ENCODE data around the gene GMDS. TPM values are rescaled to one million over a fixed set of nuclear protein-coding genes. Genes with fewer than 3 reads are reported as not detected.
A peak's percentile ranks its signal among the peaks of the same experiment; 100 is the strongest.

The GMDS gene
- total RNA-seq, 2 experiments from 2014 or later, result 36.6 to 42.8 TPM

DNA sequence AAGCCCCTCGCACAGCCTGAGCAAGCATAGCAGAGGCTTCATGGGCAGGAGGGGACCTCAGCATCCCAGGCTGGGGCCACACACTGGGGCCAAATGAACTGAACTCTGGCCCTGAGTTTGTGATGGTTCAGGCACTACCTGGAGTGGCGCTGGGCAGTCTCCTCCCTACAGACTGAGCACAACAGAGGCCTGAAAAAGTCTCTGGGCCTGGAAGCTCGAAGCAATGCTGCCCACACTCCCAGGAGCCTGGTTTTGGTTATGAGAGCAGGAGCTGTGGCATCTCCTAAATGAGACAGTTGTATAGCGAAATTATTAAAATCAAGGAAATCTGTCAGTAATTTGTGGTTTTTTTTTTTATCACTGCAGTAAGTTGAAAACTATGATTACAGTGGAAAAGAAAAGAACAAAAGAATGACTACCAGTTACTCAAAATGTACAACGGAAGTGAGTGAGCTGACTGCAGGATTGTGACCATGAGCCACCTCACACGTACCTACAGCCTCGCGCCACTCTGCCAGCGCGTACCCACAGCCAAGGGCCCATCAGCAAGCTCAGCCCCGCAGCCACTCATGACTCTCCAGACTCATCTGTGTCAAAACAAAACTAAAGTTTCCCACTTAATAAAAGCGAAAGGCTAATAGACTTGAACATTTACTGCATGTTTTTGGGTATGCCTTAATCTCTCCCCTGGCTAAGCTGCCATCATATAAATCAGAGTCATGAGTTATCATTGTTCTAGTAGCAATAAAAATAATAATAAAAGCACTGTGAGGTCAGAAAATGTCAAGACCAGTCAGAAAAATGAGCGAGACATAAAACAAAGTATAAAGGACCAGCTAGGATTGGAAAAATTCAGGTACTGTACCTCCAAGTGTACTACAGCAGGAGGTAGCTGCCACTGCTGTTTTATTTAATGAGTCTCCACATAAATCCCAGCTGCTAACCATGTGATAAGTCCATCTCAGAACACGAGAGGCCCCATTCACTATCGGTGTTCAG is 458.7 kb downstream of the GMDS start:
- H3K27me3 Mint-ChIP-seq, result no peaks in the 10 kb centered on the region
- no peak overlapping the region for H3K4me3 Mint-ChIP-seq
- H3K4me1 Mint-ChIP-seq (ENCODE audit: low read depth), result peaks cover 4% of the 10 kb centered on the region
- H3K36me3 Mint-ChIP-seq (ENCODE audit: low read depth), result no peaks in the 10 kb centered on the region
- H3K9me3 Mint-ChIP-seq, result no peaks in the 10 kb centered on the region
- ChIA-PET CTCF (interaction anchor here (1.3 kb wide), 1 partner anchor 15 kb away, joined by 7 read pairs; no protein-coding TSS in a partner anchor), POLR2A (no interaction called here)
- ATAC-seq, result peak; percentile 84
- no peak overlapping the region for H3K27ac Mint-ChIP-seq
- TF ChIP-seq, protein P1, sequence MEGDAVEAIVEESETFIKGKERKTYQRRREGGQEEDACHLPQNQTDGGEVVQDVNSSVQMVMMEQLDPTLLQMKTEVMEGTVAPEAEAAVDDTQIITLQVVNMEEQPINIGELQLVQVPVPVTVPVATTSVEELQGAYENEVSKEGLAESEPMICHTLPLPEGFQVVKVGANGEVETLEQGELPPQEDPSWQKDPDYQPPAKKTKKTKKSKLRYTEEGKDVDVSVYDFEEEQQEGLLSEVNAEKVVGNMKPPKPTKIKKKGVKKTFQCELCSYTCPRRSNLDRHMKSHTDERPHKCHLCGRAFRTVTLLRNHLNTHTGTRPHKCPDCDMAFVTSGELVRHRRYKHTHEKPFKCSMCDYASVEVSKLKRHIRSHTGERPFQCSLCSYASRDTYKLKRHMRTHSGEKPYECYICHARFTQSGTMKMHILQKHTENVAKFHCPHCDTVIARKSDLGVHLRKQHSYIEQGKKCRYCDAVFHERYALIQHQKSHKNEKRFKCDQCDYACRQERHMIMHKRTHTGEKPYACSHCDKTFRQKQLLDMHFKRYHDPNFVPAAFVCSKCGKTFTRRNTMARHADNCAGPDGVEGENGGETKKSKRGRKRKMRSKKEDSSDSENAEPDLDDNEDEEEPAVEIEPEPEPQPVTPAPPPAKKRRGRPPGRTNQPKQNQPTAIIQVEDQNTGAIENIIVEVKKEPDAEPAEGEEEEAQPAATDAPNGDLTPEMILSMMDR (IDR thresholded peaks at IDR 0.05), result no peak
- peak; percentile 51 for DNase-seq
- intact Hi-C loops (cut with micrococcal nuclease), result no loop called here

DNA sequence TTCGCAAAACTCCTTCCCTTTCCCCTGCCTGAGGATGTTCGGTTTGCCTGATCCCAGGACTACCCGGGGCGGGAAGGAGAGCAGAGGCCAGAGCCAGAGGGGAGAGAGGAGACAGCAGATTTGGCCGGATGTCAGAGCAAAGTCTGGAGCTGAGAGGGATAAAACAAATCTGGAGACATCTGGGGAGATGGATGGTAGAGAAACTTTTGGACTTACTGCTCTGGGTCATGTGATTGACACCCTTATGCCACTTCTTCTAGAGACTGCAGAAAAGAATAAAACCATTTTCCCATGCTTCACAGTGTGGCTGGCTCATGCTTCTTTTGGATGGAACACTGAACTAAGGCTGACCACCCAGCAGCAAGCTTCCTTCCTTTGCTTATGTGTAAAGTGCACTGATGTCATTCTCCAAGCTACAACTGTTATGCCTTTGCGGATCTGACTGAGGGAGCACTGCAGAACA is 461.0 kb downstream of the GMDS start:
- Mint-ChIP-seq H3K27ac (no peak overlapping the region), H3K9me3 (no peaks in the 10 kb centered on the region), H3K27me3 (no peaks in the 10 kb centered on the region), H3K4me1 (ENCODE audit: low read depth) (peaks cover 4% of the 10 kb centered on the region), H3K36me3 (ENCODE audit: low read depth) (no peaks in the 10 kb centered on the region), H3K4me3 (no peak overlapping the region)
- POLR2A ChIA-PET, result no interaction called here
- ATAC-seq, result no peak
- intact Hi-C loops (cut with micrococcal nuclease), result no loop called here
- CTCF ChIA-PET, result interaction anchor here (0.9 kb wide), 1 partner anchor 24 kb away, joined by 3 read pairs; no protein-coding TSS in a partner anchor
- DNase-seq, result no peak
- TF ChIP-seq, protein P1 (IDR thresholded peaks at IDR 0.05), result no peak

DNA sequence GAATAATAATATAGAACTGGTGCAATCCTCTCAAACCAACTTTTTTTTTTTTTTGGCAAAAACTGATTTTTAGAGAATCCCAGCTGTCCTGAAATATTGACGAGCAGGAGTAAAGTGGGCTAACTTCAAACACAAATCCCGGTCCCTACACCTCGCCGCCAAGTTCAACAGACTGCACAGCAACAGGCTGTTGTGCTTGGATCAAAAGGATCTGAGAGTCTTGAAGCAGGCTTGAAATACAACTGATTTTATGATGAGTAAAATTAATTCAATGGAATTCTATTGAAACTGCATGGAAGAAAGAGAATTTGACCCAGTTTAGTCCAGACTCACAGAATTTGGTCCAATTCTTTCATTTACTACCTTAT is 463.6 kb downstream of the GMDS start:
- POLR2A ChIA-PET, result no interaction called here
- TF ChIP-seq, protein P1 (IDR thresholded peaks at IDR 0.05), result no peak
- H3K9me3 Mint-ChIP-seq, result no peaks in the 10 kb centered on the region
- no peak overlapping the region for H3K27ac Mint-ChIP-seq
- intact Hi-C loops (cut with micrococcal nuclease), result no loop called here
- peaks cover 1% of the 10 kb centered on the region for H3K4me1 Mint-ChIP-seq (ENCODE audit: low read depth)
- CTCF ChIA-PET, result no interaction called here
- no peaks in the 10 kb centered on the region for H3K36me3 Mint-ChIP-seq (ENCODE audit: low read depth)
- no peak overlapping the region for H3K4me3 Mint-ChIP-seq
- no peak for DNase-seq
- no peaks in the 10 kb centered on the region for H3K27me3 Mint-ChIP-seq
- ATAC-seq, result no peak

DNA sequence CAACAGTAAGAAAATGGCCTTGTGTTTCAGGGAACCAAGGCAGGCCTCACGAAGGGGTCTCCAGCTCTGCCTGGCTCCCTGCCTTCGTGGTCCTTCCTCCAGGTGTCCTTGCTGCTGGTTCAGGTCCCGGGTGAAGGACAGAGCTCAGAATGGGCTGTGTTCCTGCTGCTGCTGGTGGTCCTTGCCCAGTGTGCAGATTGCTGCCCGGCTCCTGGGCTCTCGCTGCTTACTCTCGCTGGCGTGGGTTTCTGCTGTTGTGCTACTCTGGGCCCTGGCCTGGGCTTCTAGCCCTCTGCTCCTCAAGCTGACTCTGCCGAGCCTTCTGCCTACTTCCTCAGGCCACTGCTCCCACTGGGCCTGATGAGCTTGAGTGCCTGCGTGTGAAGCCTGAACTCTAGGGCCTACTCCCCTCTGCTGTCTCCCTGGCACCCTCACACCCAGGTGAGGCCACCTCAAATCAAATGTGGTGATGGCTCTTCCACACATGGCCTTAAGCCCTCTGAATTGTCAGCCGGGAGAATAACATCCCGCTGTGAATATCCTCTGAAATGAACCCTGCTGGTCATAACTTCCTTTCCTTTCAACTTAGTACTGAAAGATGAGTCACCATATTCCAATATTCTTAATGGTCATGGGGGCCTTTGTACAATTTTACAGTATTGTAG is 464.1 kb downstream of the GMDS start:
- H3K27me3 Mint-ChIP-seq, result no peaks in the 10 kb centered on the region
- H3K36me3 Mint-ChIP-seq (ENCODE audit: low read depth), result no peaks in the 10 kb centered on the region
- H3K4me3 Mint-ChIP-seq, result no peak overlapping the region
- H3K27ac Mint-ChIP-seq, result no peak overlapping the region
- no peak for ATAC-seq
- TF ChIP-seq, protein P1 (IDR thresholded peaks at IDR 0.05), result no peak
- no peaks in the 10 kb centered on the region for H3K9me3 Mint-ChIP-seq
- intact Hi-C loops (cut with micrococcal nuclease), result no loop called here
- POLR2A ChIA-PET, result no interaction called here
- DNase-seq, result no peak
- CTCF ChIA-PET, result no interaction called here
- no peaks in the 10 kb centered on the region for H3K4me1 Mint-ChIP-seq (ENCODE audit: low read depth)
